Neuron (in vitro differentiated cells): ENCODE measurements around the gene ARHGAP6.

Experiments
- H2AFZ ChIP-seq: one replicate; pipeline ENCODE4 v1.6.1; 2013; ENCODE audit warnings: low read depth, mild to moderate bottlenecking, inconsistent platforms, low read length, moderate library complexity
- H3K27me3 ChIP-seq: one replicate; pipeline ENCODE4 v1.6.1; 2013; ENCODE audit warnings: low read length; ENCODE audit not compliant: insufficient read depth
- H3K36me3 ChIP-seq: one replicate; pipeline ENCODE4 v1.6.1; 2013; ENCODE audit warnings: low read length; ENCODE audit not compliant: insufficient read depth
- H3K4me1 ChIP-seq: one replicate; pipeline ENCODE4 v1.6.1; 2013; ENCODE audit warnings: low read length; ENCODE audit not compliant: insufficient read depth
- H3K4me3 ChIP-seq: 2 replicates; pipeline ENCODE4 v1.5.1; 2013; ENCODE audit warnings: mild to moderate bottlenecking, low read length, moderate library complexity
- H3K9me3 ChIP-seq: one replicate; pipeline ENCODE4 v1.6.1; 2013; ENCODE audit warnings: low read length

The ARHGAP6 gene

GRCh38 chrX:11555759-11556158 lies 110.0 kb downstream of the ARHGAP6 start:
- H3K4me3 ChIP-seq: no peak overlapping the region
- no peaks in the 10 kb centered on the region for H3K9me3 ChIP-seq
- H3K27me3 ChIP-seq: peaks cover 5% of the 10 kb centered on the region
- H3K4me1 ChIP-seq: no peaks in the 10 kb centered on the region
- no peaks in the 10 kb centered on the region for H3K36me3 ChIP-seq
- no peak overlapping the region for H2AFZ ChIP-seq

DNA sequence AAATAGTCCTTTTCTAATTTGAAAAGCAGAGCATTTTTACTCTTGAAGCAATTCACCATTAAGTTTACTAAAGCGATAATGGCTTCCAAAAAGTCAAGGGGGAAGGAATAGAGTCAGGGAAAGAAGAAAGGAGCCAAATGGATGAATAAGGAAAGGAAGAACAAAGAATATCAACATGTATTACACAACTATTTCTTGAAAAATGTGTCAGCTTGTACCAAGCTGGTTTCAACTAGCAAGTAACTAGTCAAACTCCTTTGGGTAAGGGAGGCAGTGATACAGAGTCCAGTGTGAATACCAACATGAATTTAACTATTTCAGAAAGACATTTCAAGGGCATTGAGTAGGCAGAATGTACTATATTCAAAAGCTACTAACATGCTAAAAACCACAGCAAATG lies 112.1 kb downstream of the ARHGAP6 start:
- H3K9me3 ChIP-seq: no peaks in the 10 kb centered on the region
- no peak overlapping the region for H3K4me3 ChIP-seq
- peaks cover 5% of the 10 kb centered on the region for H3K27me3 ChIP-seq
- H3K4me1 ChIP-seq: no peaks in the 10 kb centered on the region
- no peaks in the 10 kb centered on the region for H3K36me3 ChIP-seq
- H2AFZ ChIP-seq: no peak overlapping the region

GRCh38 chrX:11551151-11551550 lies 114.6 kb downstream of the ARHGAP6 start:
- no peaks in the 10 kb centered on the region for H3K9me3 ChIP-seq
- H3K27me3 ChIP-seq: peaks cover 4% of the 10 kb centered on the region
- no peak overlapping the region for H3K4me3 ChIP-seq
- no peak overlapping the region for H2AFZ ChIP-seq
- no peaks in the 10 kb centered on the region for H3K4me1 ChIP-seq
- no peaks in the 10 kb centered on the region for H3K36me3 ChIP-seq

- Histone ChIP-seq H3K36me3 (no peaks in the 10 kb centered on the region), H3K4me1 (no peaks in the 10 kb centered on the region), H3K4me3 (no peak overlapping the region), H3K27me3 (no peaks in the 10 kb centered on the region), H3K9me3 (no peaks in the 10 kb centered on the region), H2AFZ (no peak overlapping the region)
Measured at GRCh38 chrX:11546917-11547316, 118.8 kb downstream of the ARHGAP6 start.

DNA sequence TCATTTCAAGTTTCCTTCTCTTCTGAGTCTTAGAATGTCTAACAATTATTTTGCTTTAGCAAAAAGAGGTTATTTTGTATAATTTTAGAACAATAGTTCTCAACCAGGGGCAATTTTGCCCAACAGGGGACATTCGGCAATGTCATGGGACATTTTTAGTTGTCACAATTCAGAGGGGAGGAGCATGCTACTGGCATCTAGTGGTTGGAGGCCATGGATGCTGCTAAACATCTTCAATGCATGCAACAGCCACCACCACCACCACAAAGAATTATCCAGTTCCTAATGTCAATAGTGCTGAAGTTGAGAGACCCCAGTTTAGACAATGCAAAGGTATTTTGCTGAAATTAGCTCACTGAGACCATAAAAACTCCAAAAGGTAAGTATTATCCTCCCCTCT lies 122.5 kb downstream of the ARHGAP6 start:
- Histone ChIP-seq H3K9me3 (no peaks in the 10 kb centered on the region), H3K36me3 (no peaks in the 10 kb centered on the region), H3K27me3 (no peaks in the 10 kb centered on the region), H3K4me3 (no peak overlapping the region), H2AFZ (no peak overlapping the region), H3K4me1 (no peaks in the 10 kb centered on the region)

- H3K36me3 ChIP-seq: no peaks in the 10 kb centered on the region
- no peaks in the 10 kb centered on the region for H3K4me1 ChIP-seq
- no peaks in the 10 kb centered on the region for H3K9me3 ChIP-seq
- H2AFZ ChIP-seq: no peak overlapping the region
- no peaks in the 10 kb centered on the region for H3K27me3 ChIP-seq
- H3K4me3 ChIP-seq: no peak overlapping the region
Measured at GRCh38 chrX:11541510-11541909, 124.2 kb downstream of the ARHGAP6 start.

DNA sequence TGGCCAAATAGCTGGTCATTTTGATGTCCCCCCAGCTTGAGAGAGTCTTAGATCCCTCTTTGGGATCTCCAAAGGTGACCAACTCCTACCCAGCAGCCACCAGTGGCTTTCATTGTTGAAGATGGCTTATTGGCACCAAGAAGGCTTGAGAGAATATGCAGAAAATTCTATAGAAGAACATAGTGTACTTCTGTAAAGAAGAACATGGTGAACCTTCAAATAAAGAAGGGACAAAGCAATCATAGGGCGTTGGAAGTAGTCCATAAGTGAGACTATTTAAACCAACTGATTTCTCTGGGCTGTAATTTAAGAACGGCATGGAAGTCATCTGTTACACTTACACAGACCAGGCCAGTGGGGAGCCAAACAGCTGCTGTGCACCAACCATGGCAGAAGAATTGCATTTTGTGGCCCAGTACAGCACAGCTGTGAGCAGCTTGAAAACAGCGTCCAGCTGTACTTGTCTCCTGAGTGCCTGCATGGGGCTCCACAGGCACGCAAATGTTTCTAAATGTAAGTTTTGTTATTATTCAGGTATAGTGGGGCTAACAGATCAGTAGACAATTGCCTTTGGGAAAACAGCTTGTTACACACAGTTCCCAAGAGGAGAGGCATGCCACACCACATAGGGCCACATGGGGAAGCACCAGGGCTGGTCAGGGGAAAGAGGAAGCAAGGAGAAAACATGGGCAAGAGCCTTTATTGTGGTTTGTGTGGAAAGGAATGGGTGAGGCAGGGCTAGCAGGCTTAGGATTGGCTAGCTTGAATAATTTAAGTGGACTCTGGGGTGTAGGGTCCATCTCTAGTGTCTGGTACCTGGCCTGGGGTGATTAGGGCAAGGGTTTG lies 125.0 kb downstream of the ARHGAP6 start:
- Histone ChIP-seq H3K4me3 (no peak overlapping the region), H3K9me3 (no peaks in the 10 kb centered on the region), H3K36me3 (no peaks in the 10 kb centered on the region), H2AFZ (no peak overlapping the region), H3K4me1 (no peaks in the 10 kb centered on the region), H3K27me3 (no peaks in the 10 kb centered on the region)

GRCh38 chrX:11537141-11537540 lies 128.6 kb downstream of the ARHGAP6 start:
- Histone ChIP-seq H3K27me3 (no peaks in the 10 kb centered on the region), H3K9me3 (no peaks in the 10 kb centered on the region), H3K36me3 (no peaks in the 10 kb centered on the region), H3K4me3 (no peak overlapping the region), H2AFZ (no peak overlapping the region), H3K4me1 (no peaks in the 10 kb centered on the region)

DNA sequence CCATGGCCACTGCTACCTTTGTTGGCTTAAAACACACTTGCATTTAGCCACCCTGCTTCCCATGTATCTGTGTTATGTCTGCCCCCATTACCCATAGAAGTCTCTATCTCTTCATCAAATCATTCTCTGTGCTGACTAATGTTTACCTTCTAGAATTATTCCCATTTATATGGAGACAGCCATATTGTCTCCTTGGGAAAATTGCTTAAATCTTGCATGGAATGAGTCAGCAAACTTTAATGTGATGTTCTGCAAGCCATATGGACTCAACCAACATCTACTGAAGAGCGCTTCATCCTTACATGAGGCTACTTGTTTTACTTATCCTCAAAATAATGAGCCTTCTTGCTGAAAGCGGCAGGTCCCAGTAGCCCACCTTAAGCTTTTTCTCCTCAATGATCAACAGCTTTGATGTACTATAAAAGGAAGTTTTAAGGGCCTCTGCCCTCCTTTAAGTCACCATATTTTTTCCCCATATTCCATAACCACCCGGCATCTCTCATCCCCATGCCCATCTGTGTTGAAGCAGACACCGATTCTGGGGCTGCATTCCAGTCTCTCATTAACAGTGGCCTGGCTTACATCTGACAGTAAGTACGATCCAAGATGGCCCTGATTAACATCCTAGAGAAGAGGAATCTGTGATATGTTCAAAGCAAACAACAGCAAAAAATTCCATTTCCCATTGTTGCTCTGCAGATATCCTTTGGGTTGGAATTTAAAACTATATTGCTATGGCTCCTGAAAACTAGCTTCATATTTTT lies 130.4 kb downstream of the ARHGAP6 start:
- Histone ChIP-seq H3K36me3 (no peaks in the 10 kb centered on the region), H3K27me3 (no peaks in the 10 kb centered on the region), H2AFZ (no peak overlapping the region), H3K4me1 (no peaks in the 10 kb centered on the region), H3K9me3 (no peaks in the 10 kb centered on the region), H3K4me3 (no peak overlapping the region)

- Histone ChIP-seq H3K9me3 (no peaks in the 10 kb centered on the region), H2AFZ (no peak overlapping the region), H3K36me3 (no peaks in the 10 kb centered on the region), H3K27me3 (peaks cover 4% of the 10 kb centered on the region), H3K4me1 (no peaks in the 10 kb centered on the region), H3K4me3 (no peak overlapping the region)
Measured at GRCh38 chrX:11533199-11533651, 132.5 kb downstream of the ARHGAP6 start.

- Histone ChIP-seq H3K4me3 (no peak overlapping the region), H3K27me3 (peaks cover 4% of the 10 kb centered on the region), H3K4me1 (no peaks in the 10 kb centered on the region), H2AFZ (no peak overlapping the region), H3K36me3 (no peaks in the 10 kb centered on the region), H3K9me3 (no peaks in the 10 kb centered on the region)
Measured at GRCh38 chrX:11532291-11533078, 133.2 kb downstream of the ARHGAP6 start.

DNA sequence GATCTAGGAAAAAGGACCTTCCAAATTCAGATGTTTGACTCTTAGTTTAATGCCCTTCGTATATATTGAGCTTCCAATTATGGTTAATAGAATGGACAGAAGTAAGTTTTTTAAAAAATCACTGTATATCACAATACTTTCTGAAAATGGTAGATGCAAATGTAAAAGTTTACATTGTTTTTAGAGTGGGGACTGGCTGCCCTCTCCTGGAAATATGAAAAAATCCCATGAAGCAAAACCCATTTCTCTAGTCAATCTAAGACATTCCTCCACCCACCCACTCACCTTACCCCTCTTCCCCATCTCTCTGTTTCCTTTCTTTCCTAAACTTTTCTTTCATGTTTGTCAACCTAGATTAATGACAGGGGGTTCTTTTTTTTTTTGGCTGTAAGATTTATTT lies 134.5 kb downstream of the ARHGAP6 start:
- no peaks in the 10 kb centered on the region for H3K4me1 ChIP-seq
- no peaks in the 10 kb centered on the region for H3K9me3 ChIP-seq
- no peak overlapping the region for H2AFZ ChIP-seq
- no peak overlapping the region for H3K4me3 ChIP-seq
- peaks cover 4% of the 10 kb centered on the region for H3K27me3 ChIP-seq
- H3K36me3 ChIP-seq: no peaks in the 10 kb centered on the region

DNA sequence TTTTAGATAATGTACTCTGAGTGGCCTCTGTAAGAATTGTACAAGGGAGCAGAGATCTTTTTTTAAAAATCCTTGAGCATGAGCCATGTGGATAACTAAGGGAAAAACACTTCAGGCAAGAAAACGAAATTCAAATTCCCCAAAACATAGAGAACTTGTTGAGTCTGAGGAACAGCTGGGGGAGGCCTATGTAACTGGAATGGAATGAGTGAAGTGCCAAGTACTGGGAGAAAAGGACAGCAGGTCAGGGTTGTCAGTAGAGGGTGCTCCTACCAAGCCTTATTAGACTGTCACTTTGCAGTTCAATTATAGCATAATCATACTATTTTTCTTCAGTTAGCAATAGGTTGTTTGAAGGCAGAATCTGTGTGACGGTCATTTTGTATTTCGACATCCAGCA lies 135.1 kb downstream of the ARHGAP6 start:
- Histone ChIP-seq H3K9me3 (no peaks in the 10 kb centered on the region), H3K4me1 (no peaks in the 10 kb centered on the region), H3K36me3 (no peaks in the 10 kb centered on the region), H3K4me3 (no peak overlapping the region), H2AFZ (no peak overlapping the region), H3K27me3 (peaks cover 4% of the 10 kb centered on the region)
